Heart right ventricle (tissue), 16 donors: ENCODE measurements around the gene CHCHD2. TPM values are rescaled to one million over a fixed set of nuclear protein-coding genes. Genes with fewer than 3 reads are reported as not detected.

Experiments
- ATAC-seq, 8 donors: fragments of 200-7000 bp; cut with Tn5 transposase; one replicate each; pipeline ENCODE4 v1.9.1; 2020; ENCODE audit warnings: mild to moderate bottlenecking in 8 of 8, moderate library complexity in 8 of 8, moderate number of reproducible peaks in 1 of 8
- DNase-seq, 2 donors: peaks; one replicate each; pipeline ENCODE4 v3.0.0-alpha.2; 2020
- H3K27ac ChIP-seq, 10 donors: fragments of 200-600 bp; sonication (generic) in 2 of 10; one replicate each; pipeline versions ENCODE4 v1.5.0 to v1.8.0; 2020 to 2022; ENCODE audit warnings: mild to moderate bottlenecking in 3 of 10
- H3K27me3 ChIP-seq, 7 donors: fragments of 200-600 bp; one replicate each; pipeline ENCODE4 v1.8.0; 2021 to 2022; ENCODE audit warnings: mild to moderate bottlenecking in 2 of 7
- H3K36me3 ChIP-seq, 9 donors: fragments of 200-600 bp; sonication (generic) in 1 of 9; one replicate each; pipeline versions ENCODE4 v1.5.0 to v1.8.0; 2020 to 2022; ENCODE audit warnings: mild to moderate bottlenecking in 2 of 9
- H3K4me1 ChIP-seq, 9 donors: fragments of 200-600 bp; sonication (generic) in 1 of 9; one replicate each; pipeline versions ENCODE4 v1.5.0 to v1.8.0; 2020 to 2022; ENCODE audit warnings: mild to moderate bottlenecking in 4 of 9
- H3K4me3 ChIP-seq, 10 donors: fragments of 200-600 bp; sonication (generic) in 2 of 10; one replicate each; pipeline versions ENCODE4 v1.5.0 to v1.8.0; 2020 to 2022; ENCODE audit warnings: mild to moderate bottlenecking in 7 of 10, moderate library complexity in 2 of 10
- H3K9me3 ChIP-seq, 11 donors: fragments of 200-600 bp in 10 of 11; sonication (generic) in 2 of 11; one replicate each; pipeline versions ENCODE4 v1.5.0 to v1.8.0; 2013 to 2022; ENCODE audit warnings: mild to moderate bottlenecking in 2 of 11, control low read depth in 1 of 11, moderate library complexity in 1 of 11
- CTCF ChIP-seq, 9 donors: fragments of 200-600 bp; sonication (generic) in 2 of 9; IDR thresholded peaks; one replicate each; pipeline versions ENCODE4 v1.5.0 to v1.8.0; 2021 to 2022; ENCODE audit warnings: antibody characterized with exemption in 9 of 9, mild to moderate bottlenecking in 5 of 9, moderate library complexity in 1 of 9
- WGBS, 2 donors: extraction: QIAGEN DNeasy Blood & Tissue Kit; methylation state at CpG; one replicate each; pipeline ENCODE4 v1.1.7; 2013; ENCODE audit warnings: inconsistent platforms in 1 of 2; 5-methylcytosine and 5-hydroxymethylcytosine counted together
- intact Hi-C, 10 donors: fragments of 100-400 bp; cut with DNase I; formaldehyde crosslinking; loops; one replicate each; pipeline versions ENCODE4 v1.11.1 to v1.14.2; 2022
- polyA plus RNA-seq, 2 donors: library from polyadenylated mRNA; stranded (reverse); fragments of 200-250 nt; gene quantifications; one replicate each; pipeline ENCODE4 v1.2.3, GENCODE V29; 2013
- total RNA-seq, 10 donors: library from RNA; stranded (reverse); fragmentation: NEBNext Ultra II Directional in 3 of 10; extraction: Animal tissue kit (Norgen Biotek cat#: 25700) in 3 of 10; gene quantifications; one replicate each; pipeline versions ENCODE4 v1.2.1 to v1.2.4, GENCODE V29; 2021 to 2023
- donor health status: Arrhythmogenic right ventricular cardiomyopathy.
- donor health status: ischemic (EF 13 %, LVEDD 7.1; RV severe dilation, severe dysfunction).
- donor health status: healthy with polysubstance abuse.
- donor health status: DM: no; HTN: yes; CAD: no.
- donor health status: DM: no; HTN: no; CAD: no.
- donor health status: ischemic (EF 25% LVEDD 6.9; RV normal size, moderate dysfunction).
- donor health status: ischemic (EF 25% LVEDD 5.7; RV mildly dilated, moderate dysfunction).
- donor health status: healthy.
- donor health status: DM: yes; HTN: yes; CAD: no.
- donor health status: Ischemic cardiomyopathy.
- donor health status: ischemic (EF 35%, LVEDD 5.7; RV mildly dilated, moderate dysfunction).
- donor health status: nonischemic (EF 11% LVEDD 7.7; RV severe dilation, severe dysfunction).
- donor health status: DM: yes; HTN: yes; CAD: no.
- donor health status: PGD.
- donor health status: ischemic (EF 29% LVEDD 5.4; RV normal size, mild dysfunction).
- donor health status: nonischemic (EF 23%, LVEDD 6.1; RV moderate dilation, normal function).

The CHCHD2 gene
- total and polyA plus RNA-seq, 12 donors, result 73.0 to 1,047 (median 426) TPM

GRCh38 chr7:56063882-56064625 lies 42.2 kb downstream of the CHCHD2 start, which contains the start of gene SUMF2:
Gene SUMF2 (plus strand): TSS chr7:56064286. CDS start chr7:56064312, 26 bp downstream.
- H3K9me3 ChIP-seq, result no peaks in the 10 kb centered on the region
- DNase-seq, result peak; percentile 93 to 94
- 1% methylated on average over 45 to 49 of the region's 49 CpGs for WGBS, 2 donors
- H3K4me1 ChIP-seq, result peaks cover 0 to 32% (median 11%) of the 10 kb centered on the region in 9 donors
- peak within 1 kb of the TSS; percentile 39 to 95 (median 89) for H3K27ac ChIP-seq
- H3K27me3 ChIP-seq, result no peaks in the 10 kb centered on the region
- peaks cover 0 to 56% (median 37%) of the 10 kb centered on the region in 9 donors for H3K36me3 ChIP-seq
- peak within 1 kb of the TSS; percentile 53 to 95 (median 86) for H3K4me3 ChIP-seq
- intact Hi-C loops, result loop anchor here in 2 of 10 donors (1.0 to 5.0 kb wide), 2 partner anchors 13 to 97 kb away; partner anchors contain the start of genes CCT6A (in 1 of the 2) and PSPH (in 1 of the 2)
- peak; percentile 99 to 100 (median 99) for ATAC-seq
- peak in 6 of 9 donors; percentile 13 to 53 (median 38) for TF ChIP-seq CTCF (IDR thresholded peaks at IDR 0.05)

GRCh38 chr7:56063500-56063881 lies 42.8 kb downstream of the CHCHD2 start:
- 74 to 75% methylated on average over 7 of the region's 7 CpGs for WGBS, 2 donors
- TF ChIP-seq CTCF (IDR thresholded peaks at IDR 0.05), result no peak
- Histone ChIP-seq H3K27ac (peak overlapping the region; percentile 39 to 95 (median 89)), H3K27me3 (no peaks in the 10 kb centered on the region), H3K4me3 (peak overlapping the region in 8 of 10 donors; percentile 54 to 92 (median 86)), H3K9me3 (no peaks in the 10 kb centered on the region), H3K36me3 (peaks cover 0 to 56% (median 37%) of the 10 kb centered on the region in 9 donors), H3K4me1 (peaks cover 0 to 32% (median 11%) of the 10 kb centered on the region in 9 donors)
- no peak for ATAC-seq
- intact Hi-C loops, result loop anchor here in 1 of 10 donors (5.0 kb wide), 1 partner anchor 96 kb away; no protein-coding TSS in a partner anchor
- DNase-seq, result no peak

- Histone ChIP-seq H3K27ac (peak overlapping the region in 3 of 10 donors; percentile 6 to 62 (median 27)), H3K9me3 (no peaks in the 10 kb centered on the region), H3K4me3 (no peak overlapping the region), H3K36me3 (peaks cover 0 to 63% (median 46%) of the 10 kb centered on the region in 9 donors), H3K27me3 (no peaks in the 10 kb centered on the region), H3K4me1 (peaks cover 0 to 32% (median 11%) of the 10 kb centered on the region in 9 donors)
- intact Hi-C loops, result loop anchor here in 1 of 10 donors (5.0 kb wide), 1 partner anchor 95 kb away; no protein-coding TSS in a partner anchor
- TF ChIP-seq CTCF (IDR thresholded peaks at IDR 0.05), result no peak
- 68 to 76% methylated on average over 2 of the region's 2 CpGs for WGBS, 2 donors
- ATAC-seq, result no peak
- no peak for DNase-seq
Measured at GRCh38 chr7:56062382-56062781, 43.9 kb downstream of the CHCHD2 start.

GRCh38 chr7:56053993-56054392 lies 52.3 kb downstream of the CHCHD2 start:
- no peak overlapping the region for H3K27ac ChIP-seq
- no peaks in the 10 kb centered on the region for H3K27me3 ChIP-seq
- H3K4me1 ChIP-seq, result peaks cover 6 to 44% (median 22%) of the 10 kb centered on the region in 9 donors
- H3K9me3 ChIP-seq, result no peaks in the 10 kb centered on the region
- no peak for DNase-seq
- no peak overlapping the region for H3K4me3 ChIP-seq
- ATAC-seq, result no peak
- peaks cover 0 to 65% (median 57%) of the 10 kb centered on the region in 9 donors for H3K36me3 ChIP-seq
- 88 to 92% methylated on average over 2 of the region's 2 CpGs for WGBS, 2 donors
- TF ChIP-seq CTCF (IDR thresholded peaks at IDR 0.05), result no peak
- intact Hi-C loops, result loop anchor here in 2 of 10 donors (5.0 kb wide), 2 partner anchors 53 to 92 kb away; partner anchors contain the start of genes CHCHD2 (in 1 of the 2) and NIPSNAP2 (in 1 of the 2)
